Panc1 (cell line): Measurements from ENCODE around the gene GLB1L3. TPM values are rescaled to one million over a fixed set of nuclear protein-coding genes. Genes with fewer than 3 reads are reported as not detected.
"Not testable (repeated sequence)": the region's sequence is repeated elsewhere in the genome, so short reads cannot be mapped to it uniquely, and the experiment has no call there.

Experiments used
- ATAC-seq: fragments of 200-7000 bp; cut with Tn5 transposase; 2 replicates; pipeline ENCODE4 v1.9.1; 2020; ENCODE audit warnings: mild to moderate bottlenecking, moderate library complexity
- BruUV-seq: library from RNA; stranded (reverse); fragments of 400-500 nt; replicated peaks from 2 replicates; lab custom pipeline; 2021; lab: Mats Ljungman, UMichigan
- CTCF ChIA-PET: fragments of 300-600 bp; sonication (Branson Sonifier 250); formaldehyde crosslinking; loops from one replicate; lab custom pipeline; 2022; ENCODE audit warnings: antibody characterized with exemption; lab: Charles Lee
- POLR2A ChIA-PET: fragments of 300-600 bp; sonication (Branson Sonifier 250); formaldehyde crosslinking; loops from one replicate; lab custom pipeline; 2022; ENCODE audit warnings: antibody characterized with exemption; lab: Charles Lee
- DNase-seq: peaks from one replicate; pipeline ENCODE4 v3.0.0-alpha.2; 2010; ENCODE audit warnings: low read depth, low spot score
- H3K27ac ChIP-seq: 2 replicates; pipeline ENCODE4 v1.5.1; 2011; ENCODE audit warnings: mild to moderate bottlenecking, low read length, inconsistent platforms
- H3K27me3 ChIP-seq: fragments of 200-500 bp; sonication (Bioruptor generic); 2 replicates; pipeline ENCODE4 v1.6.0; 2014; ENCODE audit warnings: low read length, inconsistent platforms; ENCODE audit not compliant: control insufficient read depth, insufficient read depth
- H3K36me3 ChIP-seq: fragments of 200-500 bp; sonication (Bioruptor generic); 2 replicates; pipeline ENCODE4 v1.5.1; 2014; ENCODE audit warnings: inconsistent platforms, mild to moderate bottlenecking, low read length, moderate library complexity; ENCODE audit not compliant: control insufficient read depth, insufficient read depth
- H3K4me1 ChIP-seq: 2 replicates; pipeline ENCODE4 v1.5.1; 2011; ENCODE audit warnings: inconsistent platforms, mild to moderate bottlenecking, low read length, moderate library complexity; ENCODE audit not compliant: control insufficient read depth, insufficient read depth
- H3K4me3 ChIP-seq, 2 experiments: 2 replicates each; pipeline ENCODE4 v1.5.1; 2011 to 2012; ENCODE audit warnings: low read depth in 2 of 2, low read length in 2 of 2, mild to moderate bottlenecking in 2 of 2, inconsistent platforms in 1 of 2, moderate library complexity in 1 of 2
- H3K9me3 ChIP-seq: fragments of 200-500 bp; sonication (Bioruptor generic); 2 replicates; pipeline ENCODE4 v1.5.1; 2014; ENCODE audit warnings: low read depth, mild to moderate bottlenecking, inconsistent platforms, low read length, moderate library complexity; ENCODE audit not compliant: control insufficient read depth, insufficient read depth
- POLR2AphosphoS5 ChIP-seq: IDR thresholded peaks from 2 replicates; pipeline ENCODE4 v1.6.1; 2012; ENCODE audit warnings: mild to moderate bottlenecking, low read depth, low read length, moderate library complexity
- SIN3A ChIP-seq: IDR thresholded peaks from 2 replicates; pipeline ENCODE4 v1.6.1; 2012; ENCODE audit warnings: low read depth, mild to moderate bottlenecking, low read length, moderate library complexity, borderline replicate concordance; ENCODE audit not compliant: insufficient read depth
- TCF7L2 ChIP-seq: IDR thresholded peaks from 2 replicates; pipeline ENCODE4 v1.6.1; 2011; ENCODE audit warnings: mild to moderate bottlenecking, low read depth, low read length, inconsistent platforms
- in situ Hi-C: cut with HindIII; loops from 2 replicates; pipeline ENCODE4 v1.10.0; 2016; ENCODE audit warnings: low sequenced_read_pairs, low pct_unique_long_range_greater_than_20kb
- intact Hi-C: fragments of 100-400 bp; cut with micrococcal nuclease; formaldehyde crosslinking; loops from one replicate; pipeline ENCODE4 v1.10.0; 2022; ENCODE audit not compliant: unreplicated experiment
- total RNA-seq: library from RNA; stranded (reverse); gene quantifications from one replicate; pipeline ENCODE4 v1.2.1, GENCODE V29; 2021; ENCODE audit not compliant: unreplicated experiment
- TF ChIP-seq, protein P1 (sequence below): fragments of 450-650 bp; IDR thresholded peaks from 2 replicates; pipeline ENCODE4 v1.5.1; 2017; ENCODE audit warnings: mild to moderate bottlenecking
- TF ChIP-seq, protein P2 (sequence below), 2 experiments: IDR thresholded peaks; 2 replicates each; pipeline ENCODE4 v1.6.1; 2011 to 2012; ENCODE audit warnings: low read depth in 2 of 2, control low read depth in 1 of 2, low read length in 1 of 2, mild to moderate bottlenecking in 1 of 2, moderate library complexity in 1 of 2; ENCODE audit not compliant: insufficient read depth in 1 of 2

The GLB1L3 gene
- total RNA-seq, 1 experiment from 2014 or later = not detected

DNA sequence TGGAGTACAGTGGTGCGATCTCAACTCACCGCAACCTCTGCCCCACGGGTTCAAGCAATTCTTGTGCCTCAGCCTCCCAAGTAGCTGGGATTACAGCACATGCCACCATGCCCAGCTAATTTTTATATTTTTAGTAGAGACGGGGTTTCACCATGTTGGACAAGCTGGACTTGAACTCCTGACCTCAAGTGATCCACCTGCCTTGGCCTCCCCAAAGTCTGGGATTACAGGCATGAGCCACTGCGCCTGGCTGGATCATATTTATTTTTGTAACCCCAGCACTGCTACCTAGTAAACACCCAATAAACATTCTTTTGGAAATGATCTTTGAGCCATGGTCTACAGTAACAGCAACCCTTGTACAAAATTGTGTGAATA, 21.0 kb upstream of the GLB1L3 start:
- DNase-seq, H3K4me3 ChIP-seq, in situ Hi-C loops, ATAC-seq, H3K27ac ChIP-seq, H3K27me3 ChIP-seq, CTCF ChIA-PET, H3K9me3 ChIP-seq, H3K36me3 ChIP-seq, BruUV-seq, intact Hi-C loops: not testable (repeated sequence)
- POLR2A ChIA-PET = interaction anchor here (0.6 to 0.7 kb wide), 2 partner anchors 31 to 204 kb away, joined by 3 to 5 read pairs; partner anchors contain the start of gene VPS26B
- peaks cover 17% of the 10 kb centered on the region for H3K4me1 ChIP-seq

DNA sequence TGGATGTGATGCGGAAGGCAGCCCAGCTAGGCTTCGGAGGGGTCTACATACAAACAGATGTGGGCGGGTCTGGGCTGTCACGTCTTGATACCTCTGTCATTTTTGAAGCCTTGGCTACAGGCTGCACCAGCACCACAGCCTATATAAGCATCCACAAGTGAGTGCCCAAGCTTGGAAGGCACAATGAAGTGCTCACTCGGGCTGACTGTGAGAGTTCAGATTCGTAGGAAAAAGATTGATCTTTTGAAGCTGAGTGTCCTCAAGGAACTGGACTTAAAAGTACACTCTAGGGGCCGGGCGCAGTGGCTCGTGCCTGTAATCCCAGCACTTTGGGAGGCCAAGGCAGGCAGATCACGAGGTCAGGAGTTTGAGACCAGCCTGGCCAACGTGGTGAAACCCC, 19.1 kb upstream of the GLB1L3 start:
- 0 out of 2 replicates have a peak, but pooled peaks cover 3% of the 10 kb centered on the region for H3K36me3 ChIP-seq
- ChIA-PET POLR2A (no interaction called here), CTCF (no interaction called here)
- TF ChIP-seq, protein P1, sequence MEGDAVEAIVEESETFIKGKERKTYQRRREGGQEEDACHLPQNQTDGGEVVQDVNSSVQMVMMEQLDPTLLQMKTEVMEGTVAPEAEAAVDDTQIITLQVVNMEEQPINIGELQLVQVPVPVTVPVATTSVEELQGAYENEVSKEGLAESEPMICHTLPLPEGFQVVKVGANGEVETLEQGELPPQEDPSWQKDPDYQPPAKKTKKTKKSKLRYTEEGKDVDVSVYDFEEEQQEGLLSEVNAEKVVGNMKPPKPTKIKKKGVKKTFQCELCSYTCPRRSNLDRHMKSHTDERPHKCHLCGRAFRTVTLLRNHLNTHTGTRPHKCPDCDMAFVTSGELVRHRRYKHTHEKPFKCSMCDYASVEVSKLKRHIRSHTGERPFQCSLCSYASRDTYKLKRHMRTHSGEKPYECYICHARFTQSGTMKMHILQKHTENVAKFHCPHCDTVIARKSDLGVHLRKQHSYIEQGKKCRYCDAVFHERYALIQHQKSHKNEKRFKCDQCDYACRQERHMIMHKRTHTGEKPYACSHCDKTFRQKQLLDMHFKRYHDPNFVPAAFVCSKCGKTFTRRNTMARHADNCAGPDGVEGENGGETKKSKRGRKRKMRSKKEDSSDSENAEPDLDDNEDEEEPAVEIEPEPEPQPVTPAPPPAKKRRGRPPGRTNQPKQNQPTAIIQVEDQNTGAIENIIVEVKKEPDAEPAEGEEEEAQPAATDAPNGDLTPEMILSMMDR = no peak
- TF ChIP-seq SIN3A = no peak
- TF ChIP-seq, protein P2, sequence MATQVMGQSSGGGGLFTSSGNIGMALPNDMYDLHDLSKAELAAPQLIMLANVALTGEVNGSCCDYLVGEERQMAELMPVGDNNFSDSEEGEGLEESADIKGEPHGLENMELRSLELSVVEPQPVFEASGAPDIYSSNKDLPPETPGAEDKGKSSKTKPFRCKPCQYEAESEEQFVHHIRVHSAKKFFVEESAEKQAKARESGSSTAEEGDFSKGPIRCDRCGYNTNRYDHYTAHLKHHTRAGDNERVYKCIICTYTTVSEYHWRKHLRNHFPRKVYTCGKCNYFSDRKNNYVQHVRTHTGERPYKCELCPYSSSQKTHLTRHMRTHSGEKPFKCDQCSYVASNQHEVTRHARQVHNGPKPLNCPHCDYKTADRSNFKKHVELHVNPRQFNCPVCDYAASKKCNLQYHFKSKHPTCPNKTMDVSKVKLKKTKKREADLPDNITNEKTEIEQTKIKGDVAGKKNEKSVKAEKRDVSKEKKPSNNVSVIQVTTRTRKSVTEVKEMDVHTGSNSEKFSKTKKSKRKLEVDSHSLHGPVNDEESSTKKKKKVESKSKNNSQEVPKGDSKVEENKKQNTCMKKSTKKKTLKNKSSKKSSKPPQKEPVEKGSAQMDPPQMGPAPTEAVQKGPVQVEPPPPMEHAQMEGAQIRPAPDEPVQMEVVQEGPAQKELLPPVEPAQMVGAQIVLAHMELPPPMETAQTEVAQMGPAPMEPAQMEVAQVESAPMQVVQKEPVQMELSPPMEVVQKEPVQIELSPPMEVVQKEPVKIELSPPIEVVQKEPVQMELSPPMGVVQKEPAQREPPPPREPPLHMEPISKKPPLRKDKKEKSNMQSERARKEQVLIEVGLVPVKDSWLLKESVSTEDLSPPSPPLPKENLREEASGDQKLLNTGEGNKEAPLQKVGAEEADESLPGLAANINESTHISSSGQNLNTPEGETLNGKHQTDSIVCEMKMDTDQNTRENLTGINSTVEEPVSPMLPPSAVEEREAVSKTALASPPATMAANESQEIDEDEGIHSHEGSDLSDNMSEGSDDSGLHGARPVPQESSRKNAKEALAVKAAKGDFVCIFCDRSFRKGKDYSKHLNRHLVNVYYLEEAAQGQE (IDR thresholded peaks at IDR 0.05; ENCODE audit: insufficient read depth in 1 of 2, low read depth in 2 of 2, low read length in 1 of 2) = no peak
- no peak for TF ChIP-seq TCF7L2
- TF ChIP-seq POLR2AphosphoS5 = no peak
- BruUV-seq = no TSS peak
- in situ Hi-C loops = no loop called here
- ATAC-seq (no peak), DNase-seq (no peak)
- H3K4me3 ChIP-seq = no peak overlapping the region
- H3K27ac ChIP-seq = no peak overlapping the region
- intact Hi-C loops = no loop called here
- H3K9me3 ChIP-seq = no peaks in the 10 kb centered on the region
- H3K4me1 ChIP-seq = peaks cover 13% of the 10 kb centered on the region
- no peaks in the 10 kb centered on the region for H3K27me3 ChIP-seq

DNA sequence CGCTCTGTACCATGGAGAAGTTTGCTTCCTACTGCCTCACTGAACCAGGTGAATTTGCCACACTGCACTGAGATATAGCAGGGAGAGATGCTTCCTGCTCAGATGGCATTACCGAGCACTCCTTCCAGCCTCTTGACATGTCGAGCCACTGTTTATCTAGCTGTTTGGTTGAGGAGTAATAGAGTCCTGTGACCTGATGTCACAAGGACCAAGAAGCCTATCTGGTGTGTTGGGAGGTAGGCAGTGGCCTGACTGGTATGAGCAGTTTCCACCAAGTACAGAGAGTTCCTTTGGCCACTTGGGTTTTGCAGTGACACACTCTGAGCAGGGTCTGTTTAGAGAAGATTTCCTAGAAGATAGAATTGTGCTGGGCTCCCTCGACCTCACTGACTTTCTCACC, 17.6 kb upstream of the GLB1L3 start:
- in situ Hi-C loops = no loop called here
- TF ChIP-seq, protein P2 (IDR thresholded peaks at IDR 0.05; ENCODE audit: insufficient read depth in 1 of 2, low read depth in 2 of 2, low read length in 1 of 2) = no peak
- TF ChIP-seq SIN3A (no peak), TCF7L2 (no peak), POLR2AphosphoS5 (no peak)
- TF ChIP-seq, protein P1 = no peak
- intact Hi-C loops = no loop called here
- Histone ChIP-seq H3K4me3 (no peak overlapping the region), H3K27ac (no peak overlapping the region), H3K9me3 (no peaks in the 10 kb centered on the region), H3K36me3 (peaks cover 3% of the 10 kb centered on the region; the same call in 1 of the 2 replicates), H3K27me3 (no peaks in the 10 kb centered on the region), H3K4me1 (peaks cover 8% of the 10 kb centered on the region)
- DNase-seq = no peak
- POLR2A ChIA-PET = no interaction called here
- no TSS peak for BruUV-seq
- CTCF ChIA-PET = no interaction called here
- ATAC-seq = no peak
